Skeletal muscle satellite cell (primary cell): Measurements from ENCODE around the gene PTGES3. TPM values are rescaled to one million over a fixed set of nuclear protein-coding genes. Genes with fewer than 3 reads are reported as not detected.

Source experiments
- small RNA-seq: library from RNA; depleted of rRNA; stranded (forward); fragments of <200 nt; gene quantifications from one replicate; pipeline ENCODE3, GENCODE V24; 2012

The PTGES3 gene

Small RNA genes within 50 kb of the gene (small RNA-seq; reads per million reads assigned to genes)
- gene RN7SL809P (not detected), gene SNORD59A (6,120 reads per million, percentile 100 among the genes with 10 or more reads in this experiment)
